Thyroid gland (tissue), 4 donors: ENCODE measurements around the gene ARHGEF33. TPM values are rescaled to one million over a fixed set of nuclear protein-coding genes. Genes with fewer than 3 reads are reported as not detected.

Experiments
- DNase-seq, 2 donors: peaks; one replicate each; pipeline ENCODE4 v3.0.0-alpha.2; 2019
- H3K27ac ChIP-seq, 3 donors: fragments of 200-600 bp; sonication (generic); 1 replicate in 2 of 3; 2 replicates in 1 of 3; pipeline ENCODE4 v1.5.1; 2016 to 2019; ENCODE audit warnings: mild to moderate bottlenecking in 1 of 3, moderate library complexity in 1 of 3
- H3K27me3 ChIP-seq: fragments of 200-600 bp; sonication (generic); one replicate; pipeline ENCODE4 v1.5.1; 2019
- H3K36me3 ChIP-seq, 2 donors: fragments of 200-600 bp; sonication (generic); one replicate each; pipeline ENCODE4 v1.5.1; 2016 to 2019
- H3K4me1 ChIP-seq, 2 donors: fragments of 200-600 bp; sonication (generic); one replicate each; pipeline ENCODE4 v1.5.1; 2017 to 2019
- H3K4me3 ChIP-seq, 3 donors: fragments of 200-600 bp; sonication (generic); replicated peaks in 1 of 3; 1 replicate in 2 of 3; 2 replicates in 1 of 3; pipeline ENCODE4 v1.5.1; 2016; ENCODE audit warnings: mild to moderate bottlenecking in 1 of 3
- H3K9me3 ChIP-seq: fragments of 200-600 bp; sonication (generic); one replicate; pipeline ENCODE4 v1.5.1; 2017
- CTCF ChIP-seq, 6 experiments: fragments of 200-600 bp in 3 of 6; fragments of 450-650 bp in 3 of 6; sonication (generic) in 3 of 6; IDR thresholded peaks; one replicate each; pipeline ENCODE4 v1.5.1; 2016 to 2019; ENCODE audit warnings: antibody characterized with exemption in 6 of 6, mild to moderate bottlenecking in 2 of 6, inconsistent platforms in 1 of 6, moderate library complexity in 1 of 6
- POLR2A ChIP-seq, 2 donors: fragments of 450-650 bp; IDR thresholded peaks; one replicate each; pipeline ENCODE4 v1.6.1; 2017; ENCODE audit warnings: antibody characterized with exemption in 2 of 2, mild to moderate bottlenecking in 2 of 2, moderate library complexity in 1 of 2
- WGBS, 2 donors: methylation state at CpG; one replicate each; pipeline ENCODE4 v1.1.5; 2017; 5-methylcytosine and 5-hydroxymethylcytosine counted together
- intact Hi-C: fragments of 100-400 bp; cut with DNase I; formaldehyde crosslinking; loops from one replicate; pipeline ENCODE4 v1.15.1; 2023
- total RNA-seq, 4 donors: library from RNA; depleted of rRNA; stranded (reverse); fragments of >200 nt; gene quantifications; one replicate each; pipeline ENCODE4 v1.2.3, GENCODE V29; 2016

The ARHGEF33 gene
- total RNA-seq, 4 donors from 2014 or later: 1.3 to 4.6 (median 1.6) TPM

DNA sequence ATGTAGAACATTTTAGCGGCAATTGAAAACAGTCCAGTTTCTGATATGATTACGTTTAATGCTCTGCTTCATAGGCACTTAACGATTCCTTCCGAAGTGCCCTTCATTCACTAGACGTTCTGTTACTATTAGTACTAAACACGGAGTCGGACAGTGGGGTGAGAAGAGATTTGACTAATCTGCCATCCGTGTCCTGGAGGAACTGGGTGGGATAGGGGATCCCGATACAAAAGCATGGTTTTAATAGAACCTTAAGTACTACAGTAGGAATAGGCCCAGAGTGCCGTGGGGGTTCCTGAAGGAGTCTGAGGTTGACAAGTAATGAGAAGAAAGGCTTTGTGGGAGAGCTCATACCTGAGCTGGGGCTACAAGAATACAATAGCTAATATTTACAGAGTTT lies 13.3 kb upstream of the ARHGEF33 start:
- intact Hi-C loops: no loop called here
- H3K9me3 ChIP-seq: no peaks in the 10 kb centered on the region
- H3K27me3 ChIP-seq: no peaks in the 10 kb centered on the region
- 12 to 21% methylated on average over 10 of the region's 10 CpGs for whole genome bisulfite sequencing, 2 donors
- H3K36me3 ChIP-seq: no peaks in the 10 kb centered on the region
- DNase-seq: peak in 1 of 2 donors; percentile 3
- no peak overlapping the region for H3K27ac ChIP-seq
- peak overlapping the region; percentile 69 to 76 (median 71) for H3K4me3 ChIP-seq
- no peak for TF ChIP-seq CTCF (IDR thresholded peaks at IDR 0.05)
- no peak for TF ChIP-seq POLR2A (IDR thresholded peaks at IDR 0.05)
- H3K4me1 ChIP-seq: peaks cover 0 to 5% of the 10 kb centered on the region in 2 donors

DNA sequence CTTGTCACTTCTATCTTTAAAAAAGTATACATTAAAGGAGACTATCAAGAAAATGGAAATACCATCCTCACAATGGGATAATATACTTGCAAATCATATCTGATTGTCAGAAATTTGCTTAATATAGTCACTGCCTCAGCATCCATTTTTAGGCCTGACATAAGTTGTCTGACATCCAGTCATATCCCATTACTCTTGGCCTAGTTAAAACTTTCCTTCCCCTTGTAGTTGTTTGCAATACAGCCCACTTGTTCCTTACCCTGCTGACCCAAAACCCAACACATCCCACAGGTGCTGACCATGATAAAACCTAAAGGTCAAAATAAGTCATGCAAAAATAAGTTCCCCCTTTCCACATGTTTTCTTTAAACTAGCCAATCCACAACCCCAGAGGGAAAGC lies 3.6 kb upstream of the ARHGEF33 start:
- intact Hi-C loops: no loop called here
- Histone ChIP-seq H3K27ac (no peak overlapping the region), H3K9me3 (no peaks in the 10 kb centered on the region), H3K4me3 (no peak overlapping the region), H3K4me1 (no peaks in the 10 kb centered on the region), H3K27me3 (no peaks in the 10 kb centered on the region), H3K36me3 (no peaks in the 10 kb centered on the region)
- no peak for DNase-seq
- no peak for TF ChIP-seq CTCF (IDR thresholded peaks at IDR 0.05)
- TF ChIP-seq POLR2A (IDR thresholded peaks at IDR 0.05): no peak

DNA sequence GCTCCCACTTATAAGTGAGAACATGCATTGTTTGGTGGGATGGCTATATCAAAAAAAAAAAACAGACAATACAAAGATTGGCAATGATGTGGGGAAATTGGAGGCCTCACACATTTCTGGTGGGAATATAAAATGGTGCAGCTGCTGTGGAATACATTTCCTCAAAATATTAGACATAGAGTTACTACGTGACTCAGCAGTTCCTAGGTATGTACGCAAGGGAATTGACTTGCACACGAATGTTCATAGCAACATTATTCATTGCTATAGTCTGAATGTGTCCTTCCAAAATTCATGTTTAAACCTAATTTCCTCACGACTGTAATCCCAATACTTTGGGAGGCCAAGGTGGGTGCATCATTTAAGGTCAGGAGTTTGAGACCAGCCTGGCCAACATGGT lies 2.3 kb upstream of the ARHGEF33 start:
- 92 to 96% methylated on average over 4 of the region's 4 CpGs for WGBS, 2 donors
- H3K4me3 ChIP-seq: no peak overlapping the region
- H3K27ac ChIP-seq: no peak overlapping the region
- no peaks in the 10 kb centered on the region for H3K36me3 ChIP-seq
- no peaks in the 10 kb centered on the region for H3K9me3 ChIP-seq
- intact Hi-C loops: no loop called here
- H3K27me3 ChIP-seq: no peaks in the 10 kb centered on the region
- TF ChIP-seq POLR2A (IDR thresholded peaks at IDR 0.05): no peak
- TF ChIP-seq CTCF (IDR thresholded peaks at IDR 0.05): no peak
- no peaks in the 10 kb centered on the region for H3K4me1 ChIP-seq
- no peak for DNase-seq

GRCh38 chr2:38887902-38888554 lies 1.6 kb upstream of the ARHGEF33 start:
- TF ChIP-seq POLR2A (IDR thresholded peaks at IDR 0.05): no peak
- no peak for TF ChIP-seq CTCF (IDR thresholded peaks at IDR 0.05)
- H3K27me3 ChIP-seq: no peaks in the 10 kb centered on the region
- no peaks in the 10 kb centered on the region for H3K4me1 ChIP-seq
- DNase-seq: no peak
- intact Hi-C loops: no loop called here
- H3K36me3 ChIP-seq: no peaks in the 10 kb centered on the region
- no peaks in the 10 kb centered on the region for H3K9me3 ChIP-seq
- no peak overlapping the region for H3K4me3 ChIP-seq
- WGBS, 2 donors: 95 to 96% methylated on average over 1 of the region's 1 CpG
- no peak overlapping the region for H3K27ac ChIP-seq

DNA sequence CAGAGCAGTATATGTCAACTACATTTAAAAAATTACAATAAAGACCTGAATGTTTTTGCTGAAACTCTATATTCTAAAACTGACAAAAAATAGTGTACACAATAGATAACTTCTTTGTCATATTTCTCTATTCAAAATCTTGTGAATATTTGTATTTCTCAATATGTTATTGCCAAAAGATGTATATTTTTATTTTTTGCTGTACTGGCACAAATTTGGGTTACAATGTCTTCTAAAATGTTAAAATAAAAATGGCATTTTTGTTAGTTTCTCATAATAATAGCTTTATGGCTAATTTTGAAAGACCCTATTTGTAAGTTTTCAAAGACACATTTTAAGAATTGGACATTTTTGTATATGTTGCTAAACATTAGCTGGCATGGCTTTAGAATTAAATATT lies 630 bp upstream of the ARHGEF33 start:
- Histone ChIP-seq H3K27ac (no peak overlapping the region), H3K4me1 (no peaks in the 10 kb centered on the region), H3K36me3 (no peaks in the 10 kb centered on the region), H3K4me3 (no peak overlapping the region), H3K27me3 (no peaks in the 10 kb centered on the region), H3K9me3 (no peaks in the 10 kb centered on the region)
- TF ChIP-seq POLR2A (IDR thresholded peaks at IDR 0.05) (no peak), CTCF (IDR thresholded peaks at IDR 0.05) (no peak)
- intact Hi-C loops: no loop called here
- DNase-seq: no peak
